ENCODE results near the gene QRFP. TPM values are rescaled to one million over a fixed set of nuclear protein-coding genes. Genes with fewer than 3 reads are reported as not detected.

QRFP gene
- total RNA-seq, 4 donors from 2014 or later = 0.18 TPM; not detected in 3

DNA sequence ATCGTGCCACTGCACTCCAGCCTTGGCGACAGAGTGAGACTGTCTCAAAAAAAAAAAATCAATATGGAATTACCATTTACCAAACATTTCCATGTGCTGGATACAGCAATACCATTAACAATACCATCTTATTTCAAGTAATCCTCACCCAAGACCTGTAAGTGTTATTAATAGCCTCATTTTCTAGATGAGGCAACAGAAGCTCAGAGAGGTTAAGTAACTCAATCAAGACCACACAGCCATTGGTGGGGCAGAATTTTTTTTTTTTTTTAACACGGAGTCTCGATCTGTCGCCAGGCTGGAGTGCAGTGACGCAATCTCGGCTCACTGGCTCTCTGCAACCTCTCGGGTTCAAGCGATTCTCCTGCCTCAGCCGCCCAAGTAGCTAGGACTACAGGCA is 46.1 kb upstream of the QRFP start:
- Histone ChIP-seq H3K4me3 (no peak overlapping the region), H3K27ac (no peak overlapping the region), H3K27me3 (peaks cover 16 to 86% (median 22%) of the 10 kb centered on the region in 4 donors), H3K9me3 (no peaks in the 10 kb centered on the region), H3K4me1 (peaks cover 20 to 41% (median 31%) of the 10 kb centered on the region in 3 donors), H3K36me3 (no peaks in the 10 kb centered on the region)
- intact Hi-C loops (cut with DNase I) = loop anchor here (10.0 kb wide), 1 partner anchor 68 kb away; no protein-coding TSS in a partner anchor
- DNase-seq = no peak
- WGBS, 2 donors = 76 to 77% methylated on average over 10 of the region's 10 CpGs
- TF ChIP-seq POLR2A (IDR thresholded peaks at IDR 0.05) (no peak), CTCF (IDR thresholded peaks at IDR 0.05) (no peak)

- H3K4me1 ChIP-seq = peaks cover 20 to 45% (median 31%) of the 10 kb centered on the region in 3 donors
- no peaks in the 10 kb centered on the region for H3K36me3 ChIP-seq
- H3K9me3 ChIP-seq = no peaks in the 10 kb centered on the region
- no peak overlapping the region for H3K4me3 ChIP-seq
- DNase-seq = no peak
- peaks cover 16 to 86% (median 27%) of the 10 kb centered on the region in 4 donors for H3K27me3 ChIP-seq
- intact Hi-C loops (cut with DNase I) = loop anchor here (10.0 kb wide), 1 partner anchor 67 kb away; no protein-coding TSS in a partner anchor
- 82 to 85% methylated on average over 4 to 5 of the region's 6 CpGs for WGBS, 2 donors
- no peak overlapping the region for H3K27ac ChIP-seq
- no peak for TF ChIP-seq POLR2A (IDR thresholded peaks at IDR 0.05)
- no peak for TF ChIP-seq CTCF (IDR thresholded peaks at IDR 0.05)
Measured at GRCh38 chr9:130942084-130942483, 45.5 kb upstream of the QRFP start.

- no peak for TF ChIP-seq POLR2A (IDR thresholded peaks at IDR 0.05)
- TF ChIP-seq CTCF (IDR thresholded peaks at IDR 0.05) = peak; percentile 31 to 94 (median 86)
- Histone ChIP-seq H3K36me3 (no peaks in the 10 kb centered on the region), H3K27ac (no peak overlapping the region), H3K27me3 (peaks cover 16 to 90% (median 27%) of the 10 kb centered on the region in 4 donors), H3K4me1 (peaks cover 20 to 51% (median 31%) of the 10 kb centered on the region in 3 donors), H3K4me3 (peak overlapping the region in 1 of 4 donors; percentile 8), H3K9me3 (no peaks in the 10 kb centered on the region)
- WGBS, 2 donors = 1 to 4% methylated on average over 16 to 21 of the region's 36 CpGs
- intact Hi-C loops (cut with DNase I) = loop anchor here (10.0 kb wide), 1 partner anchor 66 kb away; no protein-coding TSS in a partner anchor
- DNase-seq = no peak
Measured at GRCh38 chr9:130940693-130941576, 44.3 kb upstream of the QRFP start.

GRCh38 chr9:130940027-130940549 is 43.5 kb upstream of the QRFP start:
- 0% methylated on average over 1 of the region's 32 CpGs; no CpG with 5 or more reads in 1 of the 2 donors for WGBS, 2 donors
- peaks cover 20 to 60% (median 31%) of the 10 kb centered on the region in 3 donors for H3K4me1 ChIP-seq
- intact Hi-C loops (cut with DNase I) = loop anchor here (10.0 kb wide), 1 partner anchor 65 kb away; no protein-coding TSS in a partner anchor
- TF ChIP-seq POLR2A (IDR thresholded peaks at IDR 0.05) = no peak
- no peak for TF ChIP-seq CTCF (IDR thresholded peaks at IDR 0.05)
- no peaks in the 10 kb centered on the region for H3K36me3 ChIP-seq
- no peak for DNase-seq
- H3K27me3 ChIP-seq = peaks cover 16 to 99% (median 28%) of the 10 kb centered on the region in 4 donors
- H3K9me3 ChIP-seq = no peaks in the 10 kb centered on the region
- H3K4me3 ChIP-seq = peak overlapping the region in 3 of 4 donors; percentile 33 to 63 (median 52)
- H3K27ac ChIP-seq = no peak overlapping the region
